Heart right ventricle (tissue), 16 donors: ENCODE results near the gene EIF4B. TPM values are rescaled to one million over a fixed set of nuclear protein-coding genes. Genes with fewer than 3 reads are reported as not detected.
A peak's percentile ranks its signal among the peaks of the same experiment; 100 is the strongest.

Experiments
- ATAC-seq, 8 donors: fragments of 200-7000 bp; cut with Tn5 transposase; one replicate each; pipeline ENCODE4 v1.9.1; 2020; ENCODE audit warnings: mild to moderate bottlenecking in 8 of 8, moderate library complexity in 8 of 8, moderate number of reproducible peaks in 1 of 8
- DNase-seq, 2 donors: peaks; one replicate each; pipeline ENCODE4 v3.0.0-alpha.2; 2020
- H3K27ac ChIP-seq, 10 donors: fragments of 200-600 bp; sonication (generic) in 2 of 10; one replicate each; pipeline versions ENCODE4 v1.5.0 to v1.8.0; 2020 to 2022; ENCODE audit warnings: mild to moderate bottlenecking in 3 of 10
- H3K27me3 ChIP-seq, 7 donors: fragments of 200-600 bp; one replicate each; pipeline ENCODE4 v1.8.0; 2021 to 2022; ENCODE audit warnings: mild to moderate bottlenecking in 2 of 7
- H3K36me3 ChIP-seq, 9 donors: fragments of 200-600 bp; sonication (generic) in 1 of 9; one replicate each; pipeline versions ENCODE4 v1.5.0 to v1.8.0; 2020 to 2022; ENCODE audit warnings: mild to moderate bottlenecking in 2 of 9
- H3K4me1 ChIP-seq, 9 donors: fragments of 200-600 bp; sonication (generic) in 1 of 9; one replicate each; pipeline versions ENCODE4 v1.5.0 to v1.8.0; 2020 to 2022; ENCODE audit warnings: mild to moderate bottlenecking in 4 of 9
- H3K4me3 ChIP-seq, 10 donors: fragments of 200-600 bp; sonication (generic) in 2 of 10; one replicate each; pipeline versions ENCODE4 v1.5.0 to v1.8.0; 2020 to 2022; ENCODE audit warnings: mild to moderate bottlenecking in 7 of 10, moderate library complexity in 2 of 10
- H3K9me3 ChIP-seq, 11 donors: fragments of 200-600 bp in 10 of 11; sonication (generic) in 2 of 11; one replicate each; pipeline versions ENCODE4 v1.5.0 to v1.8.0; 2013 to 2022; ENCODE audit warnings: mild to moderate bottlenecking in 2 of 11, control low read depth in 1 of 11, moderate library complexity in 1 of 11
- WGBS, 2 donors: extraction: QIAGEN DNeasy Blood & Tissue Kit; methylation state at CpG; one replicate each; pipeline ENCODE4 v1.1.7; 2013; ENCODE audit warnings: inconsistent platforms in 1 of 2; 5-methylcytosine and 5-hydroxymethylcytosine counted together
- intact Hi-C, 10 donors: fragments of 100-400 bp; cut with DNase I; formaldehyde crosslinking; loops; one replicate each; pipeline versions ENCODE4 v1.11.1 to v1.14.2; 2022
- polyA plus RNA-seq, 2 donors: library from polyadenylated mRNA; stranded (reverse); fragments of 200-250 nt; gene quantifications; one replicate each; pipeline ENCODE4 v1.2.3, GENCODE V29; 2013
- total RNA-seq, 10 donors: library from RNA; stranded (reverse); fragmentation: NEBNext Ultra II Directional in 3 of 10; extraction: Animal tissue kit (Norgen Biotek cat#: 25700) in 3 of 10; gene quantifications; one replicate each; pipeline versions ENCODE4 v1.2.1 to v1.2.4, GENCODE V29; 2021 to 2023
- TF ChIP-seq, protein P1 (sequence below), 9 donors: fragments of 200-600 bp; sonication (generic) in 2 of 9; IDR thresholded peaks; one replicate each; pipeline versions ENCODE4 v1.5.0 to v1.8.0; 2021 to 2022; ENCODE audit warnings: antibody characterized with exemption in 9 of 9, mild to moderate bottlenecking in 5 of 9, moderate library complexity in 1 of 9
- donor health status: Arrhythmogenic right ventricular cardiomyopathy.
- donor health status: ischemic (EF 13 %, LVEDD 7.1; RV severe dilation, severe dysfunction).
- donor health status: healthy with polysubstance abuse.
- donor health status: DM: no; HTN: yes; CAD: no.
- donor health status: DM: no; HTN: no; CAD: no.
- donor health status: ischemic (EF 25% LVEDD 6.9; RV normal size, moderate dysfunction).
- donor health status: ischemic (EF 25% LVEDD 5.7; RV mildly dilated, moderate dysfunction).
- donor health status: healthy.
- donor health status: DM: yes; HTN: yes; CAD: no.
- donor health status: Ischemic cardiomyopathy.
- donor health status: ischemic (EF 35%, LVEDD 5.7; RV mildly dilated, moderate dysfunction).
- donor health status: nonischemic (EF 11% LVEDD 7.7; RV severe dilation, severe dysfunction).
- donor health status: DM: yes; HTN: yes; CAD: no.
- donor health status: PGD.
- donor health status: ischemic (EF 29% LVEDD 5.4; RV normal size, mild dysfunction).
- donor health status: nonischemic (EF 23%, LVEDD 6.1; RV moderate dilation, normal function).

EIF4B gene
- total and polyA plus RNA-seq, 12 donors, result 53.2 to 477 (median 423) TPM

DNA sequence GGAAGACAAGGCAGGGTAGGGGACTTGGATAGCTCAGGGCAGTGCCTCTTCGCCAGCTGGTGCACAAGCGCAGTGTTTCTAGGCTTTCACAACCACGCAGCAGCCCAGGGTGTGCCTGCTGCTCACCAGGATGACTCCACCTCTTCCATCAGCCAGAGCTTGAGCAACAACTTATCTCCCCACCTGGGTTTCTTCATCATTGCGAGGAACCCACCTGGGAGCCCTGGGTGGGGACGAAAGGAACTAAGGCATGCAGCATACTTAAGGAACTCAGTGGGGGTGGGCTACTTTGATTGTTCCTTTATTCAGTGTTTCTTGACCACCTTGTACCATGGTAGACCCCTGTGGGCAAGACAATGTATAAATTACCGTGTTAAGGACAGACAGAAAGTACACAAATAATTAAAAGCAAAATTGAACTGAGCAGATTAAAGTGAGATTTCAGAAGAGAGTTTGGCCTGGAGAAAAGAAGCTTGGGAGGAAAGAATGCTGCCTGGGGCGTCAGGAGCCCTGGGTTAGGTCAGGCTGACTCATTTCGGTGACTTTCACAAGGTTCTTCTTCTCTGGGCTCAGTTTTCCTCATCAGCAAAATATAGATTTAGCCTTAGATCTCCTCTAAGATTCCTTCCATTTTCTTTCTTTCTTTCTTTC lies 34.5 kb upstream of the EIF4B start:
- TF ChIP-seq, protein P1, sequence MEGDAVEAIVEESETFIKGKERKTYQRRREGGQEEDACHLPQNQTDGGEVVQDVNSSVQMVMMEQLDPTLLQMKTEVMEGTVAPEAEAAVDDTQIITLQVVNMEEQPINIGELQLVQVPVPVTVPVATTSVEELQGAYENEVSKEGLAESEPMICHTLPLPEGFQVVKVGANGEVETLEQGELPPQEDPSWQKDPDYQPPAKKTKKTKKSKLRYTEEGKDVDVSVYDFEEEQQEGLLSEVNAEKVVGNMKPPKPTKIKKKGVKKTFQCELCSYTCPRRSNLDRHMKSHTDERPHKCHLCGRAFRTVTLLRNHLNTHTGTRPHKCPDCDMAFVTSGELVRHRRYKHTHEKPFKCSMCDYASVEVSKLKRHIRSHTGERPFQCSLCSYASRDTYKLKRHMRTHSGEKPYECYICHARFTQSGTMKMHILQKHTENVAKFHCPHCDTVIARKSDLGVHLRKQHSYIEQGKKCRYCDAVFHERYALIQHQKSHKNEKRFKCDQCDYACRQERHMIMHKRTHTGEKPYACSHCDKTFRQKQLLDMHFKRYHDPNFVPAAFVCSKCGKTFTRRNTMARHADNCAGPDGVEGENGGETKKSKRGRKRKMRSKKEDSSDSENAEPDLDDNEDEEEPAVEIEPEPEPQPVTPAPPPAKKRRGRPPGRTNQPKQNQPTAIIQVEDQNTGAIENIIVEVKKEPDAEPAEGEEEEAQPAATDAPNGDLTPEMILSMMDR (IDR thresholded peaks at IDR 0.05), result no peak
- no peaks in the 10 kb centered on the region for H3K36me3 ChIP-seq
- DNase-seq (no peak), ATAC-seq (no peak)
- H3K9me3 ChIP-seq, result no peaks in the 10 kb centered on the region
- H3K27me3 ChIP-seq, result peaks cover 0 to 13% (median 7%) of the 10 kb centered on the region in 7 donors
- H3K4me1 ChIP-seq, result peaks cover 0 to 12% (median 0%) of the 10 kb centered on the region in 9 donors
- no peak overlapping the region for H3K4me3 ChIP-seq
- H3K27ac ChIP-seq, result no peak overlapping the region
- intact Hi-C loops, result loop anchor here in 7 of 10 donors (10.0 kb wide), 3 partner anchors 387 to 817 kb away; no protein-coding TSS in a partner anchor
- WGBS, 2 donors, result 86 to 87% methylated on average over 8 of the region's 8 CpGs

DNA sequence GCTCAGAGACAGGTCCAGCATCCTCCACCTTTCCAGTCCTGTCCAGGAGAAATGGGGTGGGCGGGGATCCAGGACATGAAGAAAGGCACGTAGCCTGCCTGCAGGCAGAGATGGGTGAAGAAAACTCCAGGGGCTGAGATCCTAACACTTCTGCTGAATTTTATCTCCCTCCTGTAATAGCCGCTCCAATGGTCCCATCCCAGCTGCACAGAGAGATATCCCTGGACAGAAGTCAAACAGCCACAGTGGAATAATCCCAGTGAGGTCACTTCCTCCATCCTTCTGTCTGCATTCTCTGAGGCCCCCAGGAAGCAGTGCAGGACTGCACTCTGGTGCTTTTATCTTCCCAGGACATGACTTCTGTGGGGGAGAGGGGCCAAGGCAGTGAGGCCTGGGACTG lies 31.1 kb upstream of the EIF4B start:
- 59 to 69% methylated on average over 3 of the region's 3 CpGs for WGBS, 2 donors
- TF ChIP-seq, protein P1 (IDR thresholded peaks at IDR 0.05), result no peak
- peak in 1 of 2 donors; percentile 23 for DNase-seq
- H3K9me3 ChIP-seq, result no peaks in the 10 kb centered on the region
- intact Hi-C loops, result loop anchor here in 7 of 10 donors (5.0 to 10.0 kb wide), 4 partner anchors 73 to 820 kb away; no protein-coding TSS in a partner anchor
- H3K27me3 ChIP-seq, result peaks cover 0 to 32% (median 14%) of the 10 kb centered on the region in 7 donors
- H3K36me3 ChIP-seq, result no peaks in the 10 kb centered on the region
- H3K4me3 ChIP-seq, result no peak overlapping the region
- peak in 7 of 8 donors; percentile 39 to 62 (median 57) for ATAC-seq
- H3K4me1 ChIP-seq, result peaks cover 0 to 12% (median 0%) of the 10 kb centered on the region in 9 donors
- H3K27ac ChIP-seq, result no peak overlapping the region

DNA sequence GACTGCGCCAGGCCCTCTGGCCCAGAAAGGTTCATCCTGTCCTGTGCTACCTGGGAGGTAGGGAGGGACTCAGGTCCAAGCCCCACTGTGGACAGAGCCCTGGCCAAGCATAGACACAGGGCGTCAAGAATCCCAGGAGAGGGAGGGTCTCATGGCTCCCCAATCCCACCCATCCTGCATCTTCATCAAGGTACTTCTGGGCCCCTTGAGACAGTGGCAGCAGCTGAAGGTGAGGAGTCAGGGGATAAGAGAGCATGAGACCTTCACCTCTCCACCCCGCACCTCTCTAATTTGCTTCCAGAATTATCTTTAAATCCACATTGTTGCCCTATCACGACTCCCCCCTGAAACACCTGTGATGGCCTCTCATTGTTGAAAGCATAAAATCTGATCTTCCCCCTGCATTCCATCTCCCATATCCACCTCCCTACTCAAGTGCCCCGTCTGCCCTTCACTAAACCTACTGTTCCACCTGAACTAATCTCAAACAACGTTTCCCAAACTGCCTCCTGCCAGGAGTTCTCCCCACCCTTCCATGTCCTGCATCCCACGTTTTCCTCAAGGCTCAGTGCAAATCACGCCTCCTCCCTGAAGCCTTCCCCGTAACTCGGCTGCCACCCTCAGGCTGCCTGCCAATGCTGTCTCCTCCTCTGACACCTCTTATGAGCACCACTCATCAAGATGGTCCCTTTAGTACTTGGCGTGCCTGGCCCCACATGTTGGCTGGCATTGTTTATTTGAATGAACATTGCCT lies 30.3 kb upstream of the EIF4B start:
- TF ChIP-seq, protein P1 (IDR thresholded peaks at IDR 0.05), result no peak
- WGBS, 2 donors, result 61 to 65% methylated on average over 11 of the region's 11 CpGs
- Histone ChIP-seq H3K36me3 (no peaks in the 10 kb centered on the region), H3K27ac (no peak overlapping the region), H3K9me3 (no peaks in the 10 kb centered on the region), H3K4me1 (peaks cover 0 to 12% (median 0%) of the 10 kb centered on the region in 9 donors), H3K4me3 (no peak overlapping the region), H3K27me3 (peaks cover 0 to 32% (median 14%) of the 10 kb centered on the region in 7 donors)
- DNase-seq (peak in 1 of 2 donors; percentile 37), ATAC-seq (no peak)
- intact Hi-C loops, result loop anchor here in 7 of 10 donors (5.0 to 10.0 kb wide), 4 partner anchors 74 to 821 kb away; no protein-coding TSS in a partner anchor

DNA sequence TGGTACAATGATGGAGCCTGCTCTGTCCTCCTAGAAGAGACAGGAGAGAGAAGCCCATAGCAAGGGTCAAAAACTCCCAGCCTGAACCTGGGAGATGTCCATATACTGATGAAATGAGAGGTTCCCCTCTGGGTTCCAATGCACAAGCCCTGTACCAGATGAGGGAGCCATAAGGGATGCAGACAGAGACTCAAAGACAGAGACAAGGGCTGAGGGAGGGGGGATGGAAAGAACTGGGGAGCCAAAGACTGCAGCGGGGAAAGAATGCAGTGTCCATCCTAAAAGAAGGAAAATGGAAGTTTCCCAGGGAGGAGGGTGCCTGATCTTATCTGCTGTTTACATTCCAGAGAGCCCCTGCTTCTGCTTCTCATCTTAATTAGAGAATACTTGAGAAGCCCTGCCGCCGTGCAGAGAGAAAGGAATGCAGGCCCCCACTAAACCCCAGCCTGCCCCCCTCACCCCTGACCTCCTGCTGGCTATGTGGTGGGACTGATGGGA lies 29.6 kb upstream of the EIF4B start:
- intact Hi-C loops, result loop anchor here in 7 of 10 donors (5.0 to 10.0 kb wide), 4 partner anchors 74 to 822 kb away; no protein-coding TSS in a partner anchor

More for the DNA sequence above, 29.6 kb upstream of the EIF4B start:
- Histone ChIP-seq H3K4me3 (no peak overlapping the region), H3K9me3 (no peaks in the 10 kb centered on the region), H3K27me3 (peaks cover 0 to 32% (median 14%) of the 10 kb centered on the region in 7 donors), H3K4me1 (peaks cover 0 to 12% (median 0%) of the 10 kb centered on the region in 9 donors), H3K36me3 (no peaks in the 10 kb centered on the region), H3K27ac (no peak overlapping the region)
- TF ChIP-seq, protein P1 (IDR thresholded peaks at IDR 0.05), result no peak
- DNase-seq (no peak), ATAC-seq (no peak)
- 24 to 37% methylated on average over 3 of the region's 3 CpGs for WGBS, 2 donors
